Right lobe of liver (tissue), 4 donors: ENCODE results near the gene MATN4.

Source experiments
- CTCF ChIP-seq, 4 donors: fragments of 200-600 bp in 3 of 4; fragments of 450-650 bp in 1 of 4; IDR thresholded peaks; one replicate each; pipeline versions ENCODE4 v1.5.1 to v1.8.0; 2016 to 2022; ENCODE audit warnings: antibody characterized with exemption in 4 of 4, mild to moderate bottlenecking in 2 of 4
- POLR2A ChIP-seq: fragments of 450-650 bp; IDR thresholded peaks from one replicate; pipeline ENCODE4 v1.6.1; 2017; ENCODE audit warnings: antibody characterized with exemption, mild to moderate bottlenecking
- donor health status: DM: no; HTN: no; CAD: no.
- donor health status: DM: no; HTN: no; CAD: no.
- donor health status: DM: no; HTN: yes; CAD: no.

GRCh38 chr20:45258664-45259063 lies 49.4 kb downstream of the MATN4 start:
- TF ChIP-seq POLR2A = no peak
- no peak for TF ChIP-seq CTCF (IDR thresholded peaks at IDR 0.05)
